Measurements from ENCODE around the gene ABCC3. TPM values are rescaled to one million over a fixed set of nuclear protein-coding genes. Genes with fewer than 3 reads are reported as not detected.
A peak's percentile ranks its signal among the peaks of the same experiment; 100 is the strongest.
"Not testable (repeated sequence)": the region's sequence is repeated elsewhere in the genome, so short reads cannot be mapped to it uniquely, and the experiment has no call there.

The ABCC3 gene
- total RNA-seq, 4 donors from 2014 or later: 1.5 to 19.2 (median 7.3) TPM

- Histone ChIP-seq H3K4me3 (peak overlapping the region; percentile 85 to 97 (median 92)), H3K36me3 (no peaks in the 10 kb centered on the region), H3K9me3 (no peaks in the 10 kb centered on the region), H3K27ac (peak overlapping the region; percentile 97 to 100 (median 98)), H3K27me3 (no peaks in the 10 kb centered on the region), H3K4me1 (peaks cover 0 to 40% (median 21%) of the 10 kb centered on the region in 4 donors)
- 0 to 1% methylated on average over 25 of the region's 25 CpGs for WGBS, 2 donors
- TF ChIP-seq CTCF (IDR thresholded peaks at IDR 0.05) (no peak), EP300 (IDR thresholded peaks at IDR 0.05) (no peak), POLR2A (IDR thresholded peaks at IDR 0.05) (no peak)
- DNase-seq (ENCODE audit: low spot score in 2 of 2): peak in 1 of 2 donors; percentile 15
Observed at GRCh38 chr17:50719924-50720794, 85.5 kb downstream of the ABCC3 start.

GRCh38 chr17:50721194-50722010 is 86.7 kb downstream of the ABCC3 start:
- Histone ChIP-seq H3K27me3 (no peaks in the 10 kb centered on the region), H3K9me3 (no peaks in the 10 kb centered on the region), H3K4me3 (peak overlapping the region; percentile 85 to 97 (median 92)), H3K36me3 (no peaks in the 10 kb centered on the region), H3K4me1 (peaks cover 0 to 53% (median 30%) of the 10 kb centered on the region in 4 donors), H3K27ac (peak overlapping the region in 3 of 4 donors; percentile 97 to 100 (median 98))
- WGBS, 2 donors: 6 to 8% methylated on average over 7 of the region's 7 CpGs
- no peak for TF ChIP-seq CTCF (IDR thresholded peaks at IDR 0.05)
- no peak for TF ChIP-seq EP300 (IDR thresholded peaks at IDR 0.05)
- no peak for DNase-seq (ENCODE audit: low spot score in 2 of 2)

GRCh38 chr17:50722746-50723145 is 88.1 kb downstream of the ABCC3 start:
- H3K36me3 ChIP-seq: no peaks in the 10 kb centered on the region
- no peak overlapping the region for H3K27ac ChIP-seq
- peaks cover 0 to 66% (median 41%) of the 10 kb centered on the region in 4 donors for H3K4me1 ChIP-seq
- no peaks in the 10 kb centered on the region for H3K9me3 ChIP-seq
- H3K27me3 ChIP-seq: no peaks in the 10 kb centered on the region
- WGBS, 2 donors: 43 to 53% methylated on average over 3 of the region's 3 CpGs
- no peak overlapping the region for H3K4me3 ChIP-seq
- no peak for DNase-seq (ENCODE audit: low spot score in 2 of 2)
- TF ChIP-seq CTCF (IDR thresholded peaks at IDR 0.05) (no peak), POLR2A (IDR thresholded peaks at IDR 0.05) (no peak), EP300 (IDR thresholded peaks at IDR 0.05) (no peak)

GRCh38 chr17:50724622-50725021 is 89.9 kb downstream of the ABCC3 start:
- WGBS, 2 donors: 87 to 92% methylated on average over 6 of the region's 6 CpGs
- not testable (repeated sequence) for DNase-seq (ENCODE audit: low spot score in 2 of 2); H3K27me3 ChIP-seq; H3K9me3 ChIP-seq; H3K36me3 ChIP-seq; H3K4me3 ChIP-seq; H3K27ac ChIP-seq
- H3K4me1 ChIP-seq: peaks cover 0 to 83% (median 49%) of the 10 kb centered on the region in 4 donors

- 67 to 72% methylated on average over 12 of the region's 12 CpGs for WGBS, 2 donors
- DNase-seq (ENCODE audit: low spot score in 2 of 2): no peak
- no peaks in the 10 kb centered on the region for H3K36me3 ChIP-seq
- H3K27ac ChIP-seq: no peak overlapping the region
- peaks cover 0 to 96% (median 61%) of the 10 kb centered on the region in 4 donors for H3K4me1 ChIP-seq
- no peaks in the 10 kb centered on the region for H3K9me3 ChIP-seq
- TF ChIP-seq POLR2A (IDR thresholded peaks at IDR 0.05) (no peak), EP300 (IDR thresholded peaks at IDR 0.05) (no peak), CTCF (IDR thresholded peaks at IDR 0.05) (no peak)
- no peak overlapping the region for H3K4me3 ChIP-seq
- H3K27me3 ChIP-seq: no peaks in the 10 kb centered on the region
Observed at GRCh38 chr17:50725769-50726655, 91.3 kb downstream of the ABCC3 start.
